Adrenal gland (tissue), 5 donors: ENCODE data around the gene RARB.

Experiments used
- CTCF ChIP-seq, 6 experiments: fragments of 450-650 bp in 4 of 6; fragments of 200-600 bp in 2 of 6; sonication (generic) in 1 of 6; IDR thresholded peaks; 1 replicate in 5 of 6; 2 replicates in 1 of 6; pipeline versions ENCODE4 v1.5.1 to v1.8.0; 2016 to 2021; ENCODE audit warnings: antibody characterized with exemption in 6 of 6, mild to moderate bottlenecking in 2 of 6, moderate library complexity in 1 of 6
- POLR2A ChIP-seq, 2 donors: fragments of 450-650 bp; IDR thresholded peaks; one replicate each; pipeline ENCODE4 v1.6.1; 2017; ENCODE audit warnings: antibody characterized with exemption in 2 of 2, mild to moderate bottlenecking in 2 of 2, moderate library complexity in 1 of 2
- donor health status: DM: no; HTN: no; CAD: no.

- TF ChIP-seq CTCF (IDR thresholded peaks at IDR 0.05) (no peak), POLR2A (IDR thresholded peaks at IDR 0.05) (no peak)
These were observed 11.9 kb upstream of the RARB start for GRCh38 chr3:25416176-25416575.
